Neural crest cell (in vitro differentiated cells): ENCODE results near the gene SAMD10. TPM values are rescaled to one million over a fixed set of nuclear protein-coding genes. Genes with fewer than 3 reads are reported as not detected.

Source experiments
- DNase-seq: peaks from one replicate; pipeline ENCODE4 v3.0.0; 2021; ENCODE audit warnings: low read depth, mixed read lengths, low spot score
- H3K27ac Mint-ChIP-seq: one replicate; pipeline ENCODE4 v1.8.0; 2021; ENCODE audit warnings: mild to moderate bottlenecking, mixed read lengths; ENCODE audit not compliant: unreplicated experiment
- H3K27me3 Mint-ChIP-seq: 2 replicates; pipeline ENCODE4 v1.8.0; 2021; ENCODE audit warnings: low read depth, mild to moderate bottlenecking, mixed read lengths
- H3K36me3 Mint-ChIP-seq: 2 replicates; pipeline ENCODE4 v1.8.0; 2021; ENCODE audit warnings: low read depth, mild to moderate bottlenecking, mixed read lengths
- H3K4me1 Mint-ChIP-seq: 2 replicates; pipeline ENCODE4 v1.8.0; 2021; ENCODE audit warnings: mixed read lengths
- H3K4me3 Mint-ChIP-seq: one replicate; pipeline ENCODE4 v1.8.0; 2021; ENCODE audit warnings: mild to moderate bottlenecking, mixed read lengths
- H3K9me3 Mint-ChIP-seq: 2 replicates; pipeline ENCODE4 v1.8.0; 2021; ENCODE audit warnings: mixed read lengths
- microRNA-seq: library from miRNA; unstranded; fragments of <30 nt; microRNA quantifications from one replicate; pipeline ENCODE4, GENCODE V29; 2020
- total RNA-seq: library from RNA; stranded (reverse); gene quantifications from 2 replicates; pipeline ENCODE4 v1.2.1, GENCODE V29; 2021
- TF ChIP-seq, protein P1 (sequence below): fragments of 200-600 bp; sonication (generic); conservative IDR thresholded peaks from 2 replicates; pipeline ENCODE4 v1.5.0; 2021; ENCODE audit warnings: antibody characterized with exemption, mild to moderate bottlenecking

The SAMD10 gene
- total RNA-seq, 1 donor from 2014 or later, result 8.0 TPM

DNA sequence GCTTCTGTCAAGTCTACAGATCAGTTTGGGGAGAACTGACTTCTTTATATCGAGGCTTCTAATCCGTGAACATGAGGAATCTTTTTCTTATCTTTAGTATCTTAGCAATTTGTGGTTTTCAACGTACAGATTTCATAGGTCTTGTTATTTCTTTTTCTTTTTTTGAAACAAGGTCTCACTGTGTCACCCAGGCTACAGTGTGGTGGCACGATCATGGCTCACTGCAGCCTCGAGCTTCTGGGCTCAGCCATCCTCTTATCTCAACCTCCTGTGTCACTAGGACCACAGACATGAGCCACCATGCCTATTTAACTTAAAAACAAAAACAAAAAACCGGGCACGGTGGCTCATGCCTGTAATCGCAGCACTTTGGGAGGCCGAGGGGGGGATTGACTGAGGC lies 55.2 kb downstream of the SAMD10 start:
- Mint-ChIP-seq H3K4me3 (no peak overlapping the region), H3K27ac (no peak overlapping the region), H3K9me3 (no peaks in the 10 kb centered on the region), H3K27me3 (no peaks in the 10 kb centered on the region), H3K4me1 (no peaks in the 10 kb centered on the region), H3K36me3 (peaks cover 8% of the 10 kb centered on the region)
- no peak for DNase-seq
- TF ChIP-seq, protein P1, sequence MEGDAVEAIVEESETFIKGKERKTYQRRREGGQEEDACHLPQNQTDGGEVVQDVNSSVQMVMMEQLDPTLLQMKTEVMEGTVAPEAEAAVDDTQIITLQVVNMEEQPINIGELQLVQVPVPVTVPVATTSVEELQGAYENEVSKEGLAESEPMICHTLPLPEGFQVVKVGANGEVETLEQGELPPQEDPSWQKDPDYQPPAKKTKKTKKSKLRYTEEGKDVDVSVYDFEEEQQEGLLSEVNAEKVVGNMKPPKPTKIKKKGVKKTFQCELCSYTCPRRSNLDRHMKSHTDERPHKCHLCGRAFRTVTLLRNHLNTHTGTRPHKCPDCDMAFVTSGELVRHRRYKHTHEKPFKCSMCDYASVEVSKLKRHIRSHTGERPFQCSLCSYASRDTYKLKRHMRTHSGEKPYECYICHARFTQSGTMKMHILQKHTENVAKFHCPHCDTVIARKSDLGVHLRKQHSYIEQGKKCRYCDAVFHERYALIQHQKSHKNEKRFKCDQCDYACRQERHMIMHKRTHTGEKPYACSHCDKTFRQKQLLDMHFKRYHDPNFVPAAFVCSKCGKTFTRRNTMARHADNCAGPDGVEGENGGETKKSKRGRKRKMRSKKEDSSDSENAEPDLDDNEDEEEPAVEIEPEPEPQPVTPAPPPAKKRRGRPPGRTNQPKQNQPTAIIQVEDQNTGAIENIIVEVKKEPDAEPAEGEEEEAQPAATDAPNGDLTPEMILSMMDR, result no peak

Small RNA genes lying within 50 kb of the gene (microRNA-seq; reads per million reads assigned to microRNA genes)
- gene MIR1914 (14.8 reads per million, percentile 30 among the genes with 10 or more reads in this experiment), gene MIR647 (not detected)

Other genes with a start within 250 kb of the SAMD10 start
- 16.5 and 17.6 TPM in 2 replicates for gene LIME1, start 243.0 kb downstream of the SAMD10 start, total RNA-seq
- 73.3 and 79.1 TPM in 2 replicates for gene SLC2A4RG, start 239.9 kb downstream of the SAMD10 start, total RNA-seq
- gene ZBTB46, start 148.4 kb downstream of the SAMD10 start, total RNA-seq, result 23.7 and 23.8 TPM in 2 replicates
- not detected in 2 replicates for gene ABHD16B, start 118.1 kb downstream of the SAMD10 start, total RNA-seq
- 57.4 and 58.2 TPM in 2 replicates for gene TPD52L2, start 114.4 kb downstream of the SAMD10 start, total RNA-seq
- 46.9 and 47.3 TPM in 2 replicates for gene DNAJC5, start 84.5 kb downstream of the SAMD10 start, total RNA-seq
- 39.3 and 39.9 TPM in 2 replicates for gene UCKL1, start 23.2 kb downstream of the SAMD10 start, total RNA-seq
- gene ZNF512B, start 9.7 kb downstream of the SAMD10 start, total RNA-seq, result 33.0 and 34.0 TPM in 2 replicates
- 77.4 and 81.5 TPM in 2 replicates for gene PRPF6, start 1.5 kb upstream of the SAMD10 start, total RNA-seq
- gene C20orf204, start 56.5 kb upstream of the SAMD10 start, total RNA-seq, result 2.1 and 2.3 TPM in 2 replicates
- not detected in 2 replicates for gene SOX18, start 70.0 kb upstream of the SAMD10 start, total RNA-seq
- 82.5 and 83.3 TPM in 2 replicates for gene TCEA2, start 83.6 kb upstream of the SAMD10 start, total RNA-seq
- gene RGS19, start 99.9 kb upstream of the SAMD10 start, total RNA-seq, result 11.1 and 11.7 TPM in 2 replicates
- gene OPRL1, start 100.4 kb upstream of the SAMD10 start, total RNA-seq, result 0.93 and 0.96 TPM in 2 replicates
- not detected in 2 replicates for gene LKAAEAR1, start 104.8 kb upstream of the SAMD10 start, total RNA-seq
- gene NPBWR2, start 127.9 kb upstream of the SAMD10 start, total RNA-seq, result not detected in 2 replicates
- gene MYT1, start 184.8 kb upstream of the SAMD10 start, total RNA-seq, result 4.0 and 4.3 TPM in 2 replicates